OCI-LY7 (cell line): Measurements from ENCODE around the gene XPR1.

Source experiments
- CTCF ChIP-seq: fragments of 200-600 bp; sonication (generic); conservative IDR thresholded peaks from 2 replicates; pipeline ENCODE4 v1.5.1; 2014; ENCODE audit warnings: mild to moderate bottlenecking, antibody characterized with exemption, low read length, moderate library complexity, mixed read lengths
- EZH2phosphoT487 ChIP-seq: fragments of 200-600 bp; sonication (generic); IDR thresholded peaks from 2 replicates; pipeline ENCODE4 v1.6.1; 2018; ENCODE audit warnings: low read depth, borderline replicate concordance, mild to moderate bottlenecking, mixed run types, antibody characterized with exemption, low read length, moderate library complexity, mixed read lengths

- TF ChIP-seq CTCF, result no peak
- no peak for TF ChIP-seq EZH2phosphoT487
Observed at GRCh38 chr1:180796897-180797640, 165.2 kb downstream of the XPR1 start.
